GM19397 (cell line): ENCODE results near the gene CCDC90B.
"Not testable (repeated sequence)": the region's sequence is repeated elsewhere in the genome, so short reads cannot be mapped to it uniquely, and the experiment has no call there.

Experiments used
- ATAC-seq: cut with Tn5 transposase; IDR thresholded peaks from one replicate; pipeline ENCODE4 v1.9.1; 2021; ENCODE audit warnings: mild to moderate bottlenecking, moderate library complexity; ENCODE audit not compliant: unreplicated experiment

Gene CCDC90B

GRCh38 chr11:83292709-83293456 is 6.7 kb upstream of the CCDC90B start:
- peak; percentile 55 for ATAC-seq

- no peak for ATAC-seq
Measured at GRCh38 chr11:83287631-83288030, 1.5 kb upstream of the CCDC90B start.

GRCh38 chr11:83285151-83285770 is 906 bp downstream of the CCDC90B start:
- peak; percentile 46 for ATAC-seq

GRCh38 chr11:83284501-83285150 is 1.5 kb downstream of the CCDC90B start:
- ATAC-seq = no peak

- no peak for ATAC-seq
Measured at GRCh38 chr11:83282084-83282716, 4.0 kb downstream of the CCDC90B start.

- ATAC-seq = no peak
Measured at GRCh38 chr11:83280256-83280655, 5.9 kb downstream of the CCDC90B start.

- no peak for ATAC-seq
Measured at GRCh38 chr11:83278351-83278750, 7.8 kb downstream of the CCDC90B start.

- ATAC-seq = no peak
Measured at GRCh38 chr11:83275888-83276641, 10.1 kb downstream of the CCDC90B start.

- no peak for ATAC-seq
Measured at GRCh38 chr11:83272627-83273026, 13.5 kb downstream of the CCDC90B start.

GRCh38 chr11:83271734-83272133 is 14.4 kb downstream of the CCDC90B start:
- not testable (repeated sequence) for ATAC-seq

GRCh38 chr11:83269080-83269479 is 17.1 kb downstream of the CCDC90B start:
- not testable (repeated sequence) for ATAC-seq

GRCh38 chr11:83265331-83265730 is 20.8 kb downstream of the CCDC90B start:
- ATAC-seq = no peak

- no peak for ATAC-seq
Measured at GRCh38 chr11:83259559-83259958, 26.6 kb downstream of the CCDC90B start.

- ATAC-seq = no peak
Measured at GRCh38 chr11:83257761-83258168, 28.4 kb downstream of the CCDC90B start.

GRCh38 chr11:83256602-83257340 is 29.4 kb downstream of the CCDC90B start:
- no peak for ATAC-seq

GRCh38 chr11:83255366-83255765 is 30.8 kb downstream of the CCDC90B start:
- ATAC-seq = no peak

- ATAC-seq = no peak
Measured at GRCh38 chr11:83252941-83253340, 33.2 kb downstream of the CCDC90B start.

- no peak for ATAC-seq
Measured at GRCh38 chr11:83252266-83252665, 33.9 kb downstream of the CCDC90B start.

GRCh38 chr11:83249972-83250593 is 36.1 kb downstream of the CCDC90B start:
- no peak for ATAC-seq

- ATAC-seq = no peak
Measured at GRCh38 chr11:83249445-83249844, 36.7 kb downstream of the CCDC90B start.
